WTC11 (cell line): ENCODE results near the gene CLCN4. TPM values are rescaled to one million over a fixed set of nuclear protein-coding genes. Genes with fewer than 3 reads are reported as not detected.

Experiments
- ATAC-seq: fragments of 200-7000 bp; cut with Tn5 transposase; 2 replicates; pipeline ENCODE4 v1.10.0; 2021; ENCODE audit warnings: mild to moderate bottlenecking, moderate library complexity
- CTCF ChIA-PET: fragments of 300-600 bp; sonication (Branson Sonifier 250); formaldehyde crosslinking; loops from one replicate; lab custom pipeline; 2021; ENCODE audit warnings: antibody characterized with exemption; lab: Charles Lee
- POLR2A ChIA-PET: fragments of 350-600 bp; sonication (Branson Sonifier 250); formaldehyde crosslinking; loops from one replicate; lab custom pipeline; 2021; ENCODE audit warnings: antibody characterized with exemption; lab: Charles Lee
- DNase-seq: peaks from one replicate; pipeline ENCODE4 v3.0.0; 2021; ENCODE audit warnings: low spot score
- H3K27ac Mint-ChIP-seq: 2 replicates; pipeline ENCODE4 v1.8.0; 2021; ENCODE audit warnings: mixed read lengths
- H3K27me3 Mint-ChIP-seq: 2 replicates; pipeline ENCODE4 v1.8.0; 2021; ENCODE audit warnings: low read depth, mild to moderate bottlenecking, moderate library complexity, mixed read lengths
- H3K36me3 Mint-ChIP-seq: 2 replicates; pipeline ENCODE4 v1.8.0; 2021; ENCODE audit warnings: mixed read lengths
- H3K4me1 Mint-ChIP-seq: 2 replicates; pipeline ENCODE4 v1.8.0; 2022; ENCODE audit warnings: mixed read lengths
- H3K4me3 Mint-ChIP-seq: 2 replicates; pipeline ENCODE4 v1.8.0; 2021; ENCODE audit warnings: mild to moderate bottlenecking, moderate library complexity, mixed read lengths
- H3K9me3 Mint-ChIP-seq: 2 replicates; pipeline ENCODE4 v1.8.0; 2021; ENCODE audit warnings: mixed read lengths
- CBFB ChIP-seq: sonication (generic); formaldehyde crosslinking; IDR thresholded peaks from 2 replicates; pipeline ENCODE4 v1.8.1; 2022; ENCODE audit warnings: mild to moderate bottlenecking, low read depth, missing genetic modification reagents
- CDX4 ChIP-seq: fragments of 250-450 bp; sonication (Bioruptor Pico); IDR thresholded peaks from 2 replicates; pipeline ENCODE4 v1.9.0; 2021; ENCODE audit warnings: moderate library complexity, mild to moderate bottlenecking, inconsistent platforms, borderline replicate concordance
- E2F1 ChIP-seq: sonication (generic); formaldehyde crosslinking; IDR thresholded peaks from 2 replicates; pipeline ENCODE4 v1.8.0; 2022; ENCODE audit warnings: mild to moderate bottlenecking, missing genetic modification reagents
- ESRRA ChIP-seq: sonication (generic); formaldehyde crosslinking; IDR thresholded peaks from 2 replicates; pipeline ENCODE4 v1.8.1; 2022; ENCODE audit warnings: mild to moderate bottlenecking, missing genetic modification reagents, borderline replicate concordance
- ETV6 ChIP-seq: sonication (generic); formaldehyde crosslinking; IDR thresholded peaks from 2 replicates; pipeline ENCODE4 v1.8.1; 2022; ENCODE audit warnings: mild to moderate bottlenecking, missing genetic modification reagents
- FOXJ3 ChIP-seq: sonication (generic); formaldehyde crosslinking; IDR thresholded peaks from 2 replicates; pipeline ENCODE4 v1.9.0; 2021; ENCODE audit warnings: missing genetic modification reagents, mild to moderate bottlenecking, borderline replicate concordance
- FOXK1 ChIP-seq: sonication (generic); formaldehyde crosslinking; IDR thresholded peaks from 2 replicates; pipeline ENCODE4 v1.8.0; 2022; ENCODE audit warnings: mild to moderate bottlenecking, moderate library complexity, missing genetic modification reagents
- GRHL2 ChIP-seq: fragments of 250-450 bp; sonication (Bioruptor Pico); IDR thresholded peaks from 2 replicates; pipeline ENCODE4 v1.8.0; 2022; ENCODE audit warnings: mild to moderate bottlenecking, moderate library complexity; ENCODE audit not compliant: insufficient replicate concordance, severe bottlenecking
- GTF2I ChIP-seq: fragments of 250-450 bp; sonication (Bioruptor Pico); conservative IDR thresholded peaks from 2 replicates; pipeline ENCODE4 v1.4.0; 2021; ENCODE audit warnings: mild to moderate bottlenecking
- HMGA2 ChIP-seq: fragments of 250-450 bp; sonication (Bioruptor Pico); IDR thresholded peaks from 2 replicates; pipeline ENCODE4 v1.4.0; 2021; ENCODE audit warnings: mild to moderate bottlenecking, moderate library complexity
- JAZF1 ChIP-seq: fragments of 250-450 bp; sonication (Bioruptor Pico); IDR thresholded peaks from 2 replicates; pipeline ENCODE4 v1.9.0; 2021; ENCODE audit warnings: moderate library complexity, mild to moderate bottlenecking, inconsistent platforms
- JUN ChIP-seq: sonication (generic); formaldehyde crosslinking; IDR thresholded peaks from 2 replicates; pipeline ENCODE4 v1.8.0; 2023; ENCODE audit warnings: mild to moderate bottlenecking, missing genetic modification reagents
- MYBL2 ChIP-seq: sonication (generic); formaldehyde crosslinking; IDR thresholded peaks from 2 replicates; pipeline ENCODE4 v1.8.1; 2023; ENCODE audit warnings: mild to moderate bottlenecking, moderate library complexity, missing genetic modification reagents
- NFATC4 ChIP-seq: fragments of 250-450 bp; sonication (Bioruptor Pico); IDR thresholded peaks from 2 replicates; pipeline ENCODE4 v1.9.0; 2021; ENCODE audit warnings: mild to moderate bottlenecking
- OVOL2 ChIP-seq: fragments of 250-450 bp; sonication (Bioruptor Pico); IDR thresholded peaks from 2 replicates; pipeline ENCODE4 v1.9.0; 2021; ENCODE audit warnings: mild to moderate bottlenecking, borderline replicate concordance
- PREB ChIP-seq: sonication (generic); formaldehyde crosslinking; IDR thresholded peaks from 2 replicates; pipeline ENCODE4 v1.8.1; 2022; ENCODE audit warnings: mild to moderate bottlenecking, missing genetic modification reagents, moderate library complexity, borderline replicate concordance
- SMAD3 ChIP-seq: sonication (generic); formaldehyde crosslinking; IDR thresholded peaks from 2 replicates; pipeline ENCODE4 v1.8.0; 2022; ENCODE audit warnings: missing genetic modification reagents, mild to moderate bottlenecking, borderline replicate concordance
- SP1 ChIP-seq: sonication (generic); formaldehyde crosslinking; conservative IDR thresholded peaks from 2 replicates; pipeline ENCODE4 v1.8.1; 2022; ENCODE audit warnings: missing genetic modification reagents
- STAT6 ChIP-seq: sonication (generic); formaldehyde crosslinking; conservative IDR thresholded peaks from 2 replicates; pipeline ENCODE4 v1.8.1; 2023; ENCODE audit warnings: mild to moderate bottlenecking, low read depth, missing genetic modification reagents, moderate library complexity
- TCF7 ChIP-seq: sonication (generic); formaldehyde crosslinking; IDR thresholded peaks from 2 replicates; pipeline ENCODE4 v1.8.0; 2022; ENCODE audit warnings: mild to moderate bottlenecking, low read depth, missing genetic modification reagents, moderate library complexity
- USF1 ChIP-seq: sonication (generic); formaldehyde crosslinking; IDR thresholded peaks from 2 replicates; pipeline ENCODE4 v1.8.0; 2022; ENCODE audit warnings: mild to moderate bottlenecking, missing genetic modification reagents
- USF2 ChIP-seq: sonication (generic); formaldehyde crosslinking; IDR thresholded peaks from 2 replicates; pipeline ENCODE4 v1.8.1; 2023; ENCODE audit warnings: mild to moderate bottlenecking, missing genetic modification reagents, moderate library complexity
- ZNF121 ChIP-seq: sonication (generic); formaldehyde crosslinking; IDR thresholded peaks from 2 replicates; pipeline ENCODE4 v1.8.0; 2023; ENCODE audit warnings: missing genetic modification reagents
- ZNF138 ChIP-seq: sonication (generic); formaldehyde crosslinking; conservative IDR thresholded peaks from 2 replicates; pipeline ENCODE4 v1.8.1; 2022; ENCODE audit warnings: mild to moderate bottlenecking, moderate library complexity, missing genetic modification reagents
- ZNF219 ChIP-seq: sonication (generic); formaldehyde crosslinking; IDR thresholded peaks from 2 replicates; pipeline ENCODE4 v1.8.0; 2023; ENCODE audit warnings: missing genetic modification reagents, mild to moderate bottlenecking, borderline replicate concordance
- ZNF263 ChIP-seq: sonication (generic); formaldehyde crosslinking; IDR thresholded peaks from 2 replicates; pipeline ENCODE4 v1.8.1; 2022; ENCODE audit warnings: low read depth, mild to moderate bottlenecking, moderate library complexity, missing genetic modification reagents
- ZNF416 ChIP-seq: fragments of 250-450 bp; sonication (Bioruptor Pico); IDR thresholded peaks from 2 replicates; pipeline ENCODE4 v1.9.0; 2021; ENCODE audit warnings: mild to moderate bottlenecking, inconsistent platforms
- total RNA-seq: library from RNA; stranded (reverse); gene quantifications from 3 replicates; pipeline ENCODE4 v1.2.3, GENCODE V29; 2021

Gene CLCN4
- total RNA-seq, 1 experiment from 2014 or later: 8.9 TPM

- H3K9me3 Mint-ChIP-seq: no peaks in the 10 kb centered on the region
- no peak overlapping the region for H3K27ac Mint-ChIP-seq
- no peak overlapping the region for H3K4me3 Mint-ChIP-seq
- no peaks in the 10 kb centered on the region for H3K36me3 Mint-ChIP-seq
- TF ChIP-seq FOXJ3 (CRISPR knock-in tag) (no peak), FOXK1 (CRISPR knock-in tag) (no peak), ZNF219 (CRISPR knock-in tag) (no peak), HMGA2 (CRISPR knock-in tag) (no peak), ZNF121 (CRISPR knock-in tag) (no peak), SMAD3 (CRISPR knock-in tag) (no peak), TCF7 (CRISPR knock-in tag) (no peak), USF1 (CRISPR knock-in tag) (no peak), SP1 (CRISPR knock-in tag) (no peak), E2F1 (no peak), MYBL2 (no peak), OVOL2 (CRISPR knock-in tag) (no peak)
- H3K4me1 Mint-ChIP-seq: no peaks in the 10 kb centered on the region
- ChIA-PET CTCF (no interaction called here), POLR2A (no interaction called here)
- ATAC-seq (peak; percentile 74), DNase-seq (no peak)
- H3K27me3 Mint-ChIP-seq: no peaks in the 10 kb centered on the region
Measured at GRCh38 chrX:10217198-10217597, 60.4 kb downstream of the CLCN4 start.

GRCh38 chrX:10221651-10222050 is 64.9 kb downstream of the CLCN4 start:
- DNase-seq (no peak), ATAC-seq (no peak)
- no peak for TF ChIP-seq USF2 (CRISPR knock-in tag)
- TF ChIP-seq ZNF416 (CRISPR knock-in tag): no peak
- no peak for TF ChIP-seq CBFB (CRISPR knock-in tag)
- no peak for TF ChIP-seq GTF2I
- TF ChIP-seq JUN (CRISPR knock-in tag): no peak
- TF ChIP-seq JAZF1 (CRISPR knock-in tag): no peak
- TF ChIP-seq STAT6 (CRISPR knock-in tag): no peak
- no peak for TF ChIP-seq GRHL2 (CRISPR knock-in tag)
- no peaks in the 10 kb centered on the region for H3K4me1 Mint-ChIP-seq
- H3K9me3 Mint-ChIP-seq: no peaks in the 10 kb centered on the region
- no peaks in the 10 kb centered on the region for H3K27me3 Mint-ChIP-seq
- H3K4me3 Mint-ChIP-seq: no peak overlapping the region
- H3K27ac Mint-ChIP-seq: no peak overlapping the region
- H3K36me3 Mint-ChIP-seq: no peaks in the 10 kb centered on the region
- CTCF ChIA-PET: no interaction called here
- POLR2A ChIA-PET: no interaction called here

- ChIA-PET CTCF (no interaction called here), POLR2A (no interaction called here)
- ATAC-seq (no peak), DNase-seq (no peak)
- no peaks in the 10 kb centered on the region for H3K4me1 Mint-ChIP-seq
- H3K27me3 Mint-ChIP-seq: no peaks in the 10 kb centered on the region
- H3K27ac Mint-ChIP-seq: no peak overlapping the region
- no peaks in the 10 kb centered on the region for H3K9me3 Mint-ChIP-seq
- H3K4me3 Mint-ChIP-seq: no peak overlapping the region
- H3K36me3 Mint-ChIP-seq: no peaks in the 10 kb centered on the region
- no peak for TF ChIP-seq CDX4 (CRISPR knock-in tag)
- no peak for TF ChIP-seq ZNF138 (CRISPR knock-in tag)
- no peak for TF ChIP-seq ETV6 (CRISPR knock-in tag)
- no peak for TF ChIP-seq PREB (CRISPR knock-in tag)
- TF ChIP-seq ZNF263 (CRISPR knock-in tag): no peak
- no peak for TF ChIP-seq ESRRA
- no peak for TF ChIP-seq NFATC4 (CRISPR knock-in tag)
- no peak for TF ChIP-seq GRHL2 (CRISPR knock-in tag)
- no peak for TF ChIP-seq OVOL2 (CRISPR knock-in tag)
- TF ChIP-seq JAZF1 (CRISPR knock-in tag): no peak
Measured at GRCh38 chrX:10223276-10223675, 66.5 kb downstream of the CLCN4 start.
